Ishikawa (cell line): ENCODE measurements around the gene GTSE1.

Experiments
- CEBPB ChIP-seq: IDR thresholded peaks from 2 replicates; pipeline ENCODE4 v1.6.1; 2012
- EGR1 ChIP-seq: IDR thresholded peaks from 2 replicates; pipeline ENCODE4 v1.6.1; 2012
- EP300 ChIP-seq: IDR thresholded peaks from 2 replicates; pipeline ENCODE4 v1.6.1; 2012; ENCODE audit warnings: borderline replicate concordance
- RAD21 ChIP-seq: IDR thresholded peaks from 2 replicates; pipeline ENCODE4 v1.6.1; 2012; ENCODE audit warnings: low read depth
- TCF12 ChIP-seq: IDR thresholded peaks from 2 replicates; pipeline ENCODE4 v1.6.1; 2012; ENCODE audit warnings: low read depth
- USF1 ChIP-seq: IDR thresholded peaks from 2 replicates; pipeline ENCODE4 v1.6.1; 2012
- ZBTB7A ChIP-seq: IDR thresholded peaks from 2 replicates; pipeline ENCODE4 v1.6.1; 2012; ENCODE audit warnings: low read depth
- TF ChIP-seq, protein P1 (sequence below): IDR thresholded peaks from 2 replicates; pipeline ENCODE4 v1.6.1; 2012; ENCODE audit warnings: low read depth, mild to moderate bottlenecking
- TF ChIP-seq, protein P2 (sequence below): IDR thresholded peaks from 2 replicates; pipeline ENCODE4 v1.6.1; 2012

DNA sequence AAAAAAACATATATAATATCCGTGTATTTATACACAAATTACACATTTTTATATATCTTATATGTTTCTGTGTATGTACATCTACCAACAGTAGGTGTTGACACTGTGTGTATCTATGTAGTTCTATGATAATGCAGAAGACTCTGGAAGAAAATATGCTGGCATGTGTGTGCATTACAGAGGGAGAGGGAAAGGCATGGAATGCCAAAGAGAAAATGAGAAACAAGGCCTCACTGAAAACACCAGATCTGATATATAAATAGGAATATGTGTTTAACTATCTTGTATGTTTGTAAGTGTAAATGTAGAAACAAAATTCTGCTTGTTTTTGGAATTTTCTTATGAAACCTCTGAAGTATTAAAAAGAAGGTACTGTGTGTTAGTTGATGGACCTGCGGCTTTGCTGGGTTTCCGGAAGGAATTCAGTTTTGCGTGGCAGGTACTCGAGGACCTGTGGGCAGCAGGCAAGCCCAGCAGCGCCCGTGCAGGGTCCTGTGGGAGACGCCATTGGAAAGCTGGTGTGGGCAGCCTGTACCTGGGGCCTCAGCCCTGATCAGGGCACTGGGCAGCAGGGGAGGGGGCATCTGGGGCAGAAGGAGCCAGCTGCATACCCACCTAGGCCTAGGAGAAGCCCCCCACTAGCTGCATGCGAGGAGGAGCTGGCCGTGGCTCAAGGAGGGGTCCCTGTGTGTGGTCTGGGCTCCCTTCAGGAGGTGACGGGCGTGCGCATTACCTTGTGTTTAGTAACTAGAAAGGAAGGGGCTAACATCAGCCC, 31.2 kb downstream of the GTSE1 start:
- TF ChIP-seq EP300 (no peak), EGR1 (no peak), CEBPB (no peak), USF1 (no peak), TCF12 (no peak), RAD21 (no peak), ZBTB7A (no peak)
- TF ChIP-seq, protein P1, sequence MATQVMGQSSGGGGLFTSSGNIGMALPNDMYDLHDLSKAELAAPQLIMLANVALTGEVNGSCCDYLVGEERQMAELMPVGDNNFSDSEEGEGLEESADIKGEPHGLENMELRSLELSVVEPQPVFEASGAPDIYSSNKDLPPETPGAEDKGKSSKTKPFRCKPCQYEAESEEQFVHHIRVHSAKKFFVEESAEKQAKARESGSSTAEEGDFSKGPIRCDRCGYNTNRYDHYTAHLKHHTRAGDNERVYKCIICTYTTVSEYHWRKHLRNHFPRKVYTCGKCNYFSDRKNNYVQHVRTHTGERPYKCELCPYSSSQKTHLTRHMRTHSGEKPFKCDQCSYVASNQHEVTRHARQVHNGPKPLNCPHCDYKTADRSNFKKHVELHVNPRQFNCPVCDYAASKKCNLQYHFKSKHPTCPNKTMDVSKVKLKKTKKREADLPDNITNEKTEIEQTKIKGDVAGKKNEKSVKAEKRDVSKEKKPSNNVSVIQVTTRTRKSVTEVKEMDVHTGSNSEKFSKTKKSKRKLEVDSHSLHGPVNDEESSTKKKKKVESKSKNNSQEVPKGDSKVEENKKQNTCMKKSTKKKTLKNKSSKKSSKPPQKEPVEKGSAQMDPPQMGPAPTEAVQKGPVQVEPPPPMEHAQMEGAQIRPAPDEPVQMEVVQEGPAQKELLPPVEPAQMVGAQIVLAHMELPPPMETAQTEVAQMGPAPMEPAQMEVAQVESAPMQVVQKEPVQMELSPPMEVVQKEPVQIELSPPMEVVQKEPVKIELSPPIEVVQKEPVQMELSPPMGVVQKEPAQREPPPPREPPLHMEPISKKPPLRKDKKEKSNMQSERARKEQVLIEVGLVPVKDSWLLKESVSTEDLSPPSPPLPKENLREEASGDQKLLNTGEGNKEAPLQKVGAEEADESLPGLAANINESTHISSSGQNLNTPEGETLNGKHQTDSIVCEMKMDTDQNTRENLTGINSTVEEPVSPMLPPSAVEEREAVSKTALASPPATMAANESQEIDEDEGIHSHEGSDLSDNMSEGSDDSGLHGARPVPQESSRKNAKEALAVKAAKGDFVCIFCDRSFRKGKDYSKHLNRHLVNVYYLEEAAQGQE, result no peak
- TF ChIP-seq, protein P2, sequence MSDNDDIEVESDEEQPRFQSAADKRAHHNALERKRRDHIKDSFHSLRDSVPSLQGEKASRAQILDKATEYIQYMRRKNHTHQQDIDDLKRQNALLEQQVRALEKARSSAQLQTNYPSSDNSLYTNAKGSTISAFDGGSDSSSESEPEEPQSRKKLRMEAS, result no peak
